ENCODE results near the gene NHLRC1. TPM values are rescaled to one million over a fixed set of nuclear protein-coding genes. Genes with fewer than 3 reads are reported as not detected.

NHLRC1 gene
- total and polyA plus RNA-seq, 12 donors = 0.32 to 4.3 (median 3.1) TPM

DNA sequence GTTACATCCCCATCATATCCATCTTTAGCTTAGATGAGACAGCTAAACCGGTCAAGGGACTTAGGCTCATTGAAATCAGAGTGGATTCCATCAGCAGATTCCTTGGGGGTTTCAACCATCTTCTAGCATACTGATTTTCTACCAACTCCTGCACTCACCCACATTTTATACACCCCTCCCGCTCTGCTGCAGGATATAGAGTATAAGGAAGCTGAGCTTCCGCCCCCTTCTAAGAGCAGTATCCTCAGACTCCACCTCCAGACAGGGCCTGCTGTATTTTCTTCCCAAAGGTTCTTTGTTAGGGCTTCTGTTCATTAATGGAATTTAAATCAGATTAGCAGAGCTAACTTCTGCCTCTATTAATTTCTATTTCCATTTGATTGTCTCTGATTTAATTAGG lies 9.9 kb upstream of the NHLRC1 start:
- no peak overlapping the region for H3K4me3 ChIP-seq
- H3K36me3 ChIP-seq (replicated peaks in 1 of 2) = peaks cover 0 to 27% of the 10 kb centered on the region in 2 donors
- TF ChIP-seq POLR2A (IDR thresholded peaks at IDR 0.05) = no peak
- TF ChIP-seq, protein P1, sequence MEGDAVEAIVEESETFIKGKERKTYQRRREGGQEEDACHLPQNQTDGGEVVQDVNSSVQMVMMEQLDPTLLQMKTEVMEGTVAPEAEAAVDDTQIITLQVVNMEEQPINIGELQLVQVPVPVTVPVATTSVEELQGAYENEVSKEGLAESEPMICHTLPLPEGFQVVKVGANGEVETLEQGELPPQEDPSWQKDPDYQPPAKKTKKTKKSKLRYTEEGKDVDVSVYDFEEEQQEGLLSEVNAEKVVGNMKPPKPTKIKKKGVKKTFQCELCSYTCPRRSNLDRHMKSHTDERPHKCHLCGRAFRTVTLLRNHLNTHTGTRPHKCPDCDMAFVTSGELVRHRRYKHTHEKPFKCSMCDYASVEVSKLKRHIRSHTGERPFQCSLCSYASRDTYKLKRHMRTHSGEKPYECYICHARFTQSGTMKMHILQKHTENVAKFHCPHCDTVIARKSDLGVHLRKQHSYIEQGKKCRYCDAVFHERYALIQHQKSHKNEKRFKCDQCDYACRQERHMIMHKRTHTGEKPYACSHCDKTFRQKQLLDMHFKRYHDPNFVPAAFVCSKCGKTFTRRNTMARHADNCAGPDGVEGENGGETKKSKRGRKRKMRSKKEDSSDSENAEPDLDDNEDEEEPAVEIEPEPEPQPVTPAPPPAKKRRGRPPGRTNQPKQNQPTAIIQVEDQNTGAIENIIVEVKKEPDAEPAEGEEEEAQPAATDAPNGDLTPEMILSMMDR (IDR thresholded peaks at IDR 0.05) = no peak
- no peaks in the 10 kb centered on the region for H3K9me3 ChIP-seq (replicated peaks in 1 of 3)
- WGBS, 4 donors = 94 to 99% (median 95%) methylated on average over 3 of the region's 3 CpGs
- intact Hi-C loops (cut with DNase I) = no loop called here
- H3K4me1 ChIP-seq (replicated peaks in 1 of 2) = no peaks in the 10 kb centered on the region
- no peaks in the 10 kb centered on the region for H3K27me3 ChIP-seq
- H3K27ac ChIP-seq = no peak overlapping the region
- no peak for DNase-seq

DNA sequence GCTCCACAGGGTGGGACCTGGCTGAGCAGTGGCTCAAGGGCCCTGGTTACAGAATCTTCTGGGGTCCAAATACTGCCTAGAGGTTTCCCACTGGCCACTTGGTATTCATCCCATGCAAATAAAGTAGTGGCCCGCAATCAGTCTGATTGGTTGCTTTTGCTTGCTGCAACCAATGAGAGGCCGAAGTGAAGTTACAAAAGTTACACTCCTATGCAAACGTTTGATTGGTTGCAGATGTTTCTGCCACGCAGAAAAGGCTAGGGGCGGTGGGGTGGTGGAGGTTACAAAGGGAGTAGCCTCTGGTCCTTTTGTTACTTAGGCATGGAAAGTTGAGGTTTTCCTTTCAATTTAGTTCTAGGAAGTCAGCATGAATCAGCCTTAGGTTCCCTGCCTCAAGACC lies 3.6 kb upstream of the NHLRC1 start:
- Histone ChIP-seq H3K9me3 (replicated peaks in 1 of 3) (no peaks in the 10 kb centered on the region), H3K4me3 (no peak overlapping the region), H3K4me1 (replicated peaks in 1 of 2) (peaks cover 5 to 6% of the 10 kb centered on the region in 2 donors), H3K36me3 (replicated peaks in 1 of 2) (peaks cover 0 to 14% of the 10 kb centered on the region in 2 donors), H3K27ac (no peak overlapping the region), H3K27me3 (no peaks in the 10 kb centered on the region)
- no peak for DNase-seq
- TF ChIP-seq, protein P1 (IDR thresholded peaks at IDR 0.05) = no peak
- TF ChIP-seq POLR2A (IDR thresholded peaks at IDR 0.05) = no peak
- 64 to 74% (median 65%) methylated on average over 5 of the region's 5 CpGs for WGBS, 4 donors
- intact Hi-C loops (cut with DNase I) = loop anchor here (10.0 kb wide), 2 partner anchors 301 to 541 kb away; no protein-coding TSS in a partner anchor

DNA sequence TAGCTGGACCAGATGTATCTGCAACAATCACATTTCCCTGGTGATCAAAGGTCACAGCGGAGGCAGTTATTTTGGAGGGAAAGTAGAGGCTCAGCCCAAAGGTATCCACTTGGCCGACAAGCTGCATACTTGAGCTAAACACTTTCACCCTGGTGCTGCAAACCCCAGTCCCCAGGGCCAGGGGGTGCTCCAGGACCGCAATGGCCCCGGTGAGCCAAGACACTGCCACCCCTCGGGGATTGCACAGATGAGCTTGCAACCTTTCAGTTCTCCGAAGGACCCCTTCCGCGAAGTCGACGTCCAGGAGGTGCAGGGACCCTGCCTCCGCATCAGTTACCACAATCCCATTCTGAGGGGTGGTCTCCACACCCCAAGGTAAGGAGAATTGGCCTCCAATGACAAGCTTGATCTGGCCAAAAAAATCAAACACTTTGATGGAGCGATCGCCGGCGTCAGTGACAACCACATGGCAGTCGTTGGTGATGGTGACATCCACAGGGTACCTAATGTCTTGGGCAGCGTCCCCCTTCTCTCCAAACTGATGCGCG lies 823 bp downstream of the NHLRC1 start:
- DNase-seq = peak in 2 of 7 donors; percentile 22 to 25
- peak overlapping the region in 1 of 5 donors; percentile 35 for H3K27ac ChIP-seq
- peak overlapping the region in 2 of 4 donors; percentile 31 to 46 for H3K4me3 ChIP-seq
- intact Hi-C loops (cut with DNase I) = loop anchor here (5.0 to 10.0 kb wide), 3 partner anchors 134 to 537 kb away; partner anchors contain the start of gene KIF13A (in 1 of the 2)
- H3K36me3 ChIP-seq (replicated peaks in 1 of 2) = no peaks in the 10 kb centered on the region
- WGBS, 4 donors = 70 to 76% (median 74%) methylated on average over 11 to 19 of the region's 19 CpGs
- no peaks in the 10 kb centered on the region for H3K27me3 ChIP-seq
- H3K9me3 ChIP-seq (replicated peaks in 1 of 3) = no peaks in the 10 kb centered on the region
- peaks cover 5 to 6% of the 10 kb centered on the region in 2 donors for H3K4me1 ChIP-seq (replicated peaks in 1 of 2)
- TF ChIP-seq, protein P1 (IDR thresholded peaks at IDR 0.05) = no peak
- TF ChIP-seq POLR2A (IDR thresholded peaks at IDR 0.05) = no peak

DNA sequence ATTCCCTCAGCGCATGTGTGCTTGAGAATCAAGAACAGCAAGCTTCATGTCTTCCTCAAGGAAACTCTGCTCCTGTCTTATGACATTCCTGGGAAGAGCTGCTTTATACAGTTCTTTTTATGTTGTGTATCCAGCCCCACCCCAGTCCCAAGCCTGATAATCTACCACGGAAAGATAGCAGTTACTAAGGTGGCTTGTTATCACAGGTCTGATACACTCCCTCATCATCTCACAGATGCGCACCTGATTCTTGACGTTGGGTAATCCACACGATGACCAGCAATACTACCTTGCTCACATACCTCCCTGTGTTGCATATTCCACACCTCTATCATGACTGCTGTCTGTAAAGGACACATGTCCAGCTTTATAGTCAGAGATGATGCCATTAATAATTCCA lies 3.2 kb downstream of the NHLRC1 start:
- no peak for TF ChIP-seq POLR2A (IDR thresholded peaks at IDR 0.05)
- TF ChIP-seq, protein P1 (IDR thresholded peaks at IDR 0.05) = no peak
- WGBS, 4 donors = 72 to 88% (median 82%) methylated on average over 5 of the region's 5 CpGs
- Histone ChIP-seq H3K27me3 (no peaks in the 10 kb centered on the region), H3K4me3 (no peak overlapping the region), H3K4me1 (replicated peaks in 1 of 2) (peaks cover 5 to 6% of the 10 kb centered on the region in 2 donors), H3K36me3 (replicated peaks in 1 of 2) (no peaks in the 10 kb centered on the region), H3K9me3 (replicated peaks in 1 of 3) (no peaks in the 10 kb centered on the region), H3K27ac (no peak overlapping the region)
- no peak for DNase-seq
- intact Hi-C loops (cut with DNase I) = no loop called here
